CD14-positive monocyte (primary cell): ENCODE results near the gene SMR3B. TPM values are rescaled to one million over a fixed set of nuclear protein-coding genes. Genes with fewer than 3 reads are reported as not detected.

Source experiments
- DNase-seq, 3 donors: peaks; one replicate each; pipeline ENCODE4 v3.0.0-alpha.2; 2011 to 2022
- H2AFZ ChIP-seq: 2 replicates; pipeline ENCODE4 v1.6.0; 2012; ENCODE audit warnings: mild to moderate bottlenecking, low read depth, low read length, inconsistent platforms; ENCODE audit not compliant: insufficient read depth, poor library complexity, severe bottlenecking
- H3K27ac ChIP-seq, 2 donors: 1 replicate in 1 of 2; 2 replicates in 1 of 2; pipeline ENCODE4 v1.5.1; 2012 to 2013; ENCODE audit warnings: low read length in 2 of 2, control low read depth in 1 of 2, inconsistent platforms in 1 of 2, low read depth in 1 of 2, mild to moderate bottlenecking in 1 of 2
- H3K27me3 ChIP-seq, 2 donors: one replicate each; pipeline versions ENCODE4 v1.6.0 to v1.6.1; 2011 to 2013; ENCODE audit warnings: low read length in 2 of 2; ENCODE audit not compliant: control insufficient read depth in 2 of 2, insufficient read depth in 2 of 2
- H3K36me3 ChIP-seq, 2 donors: replicated peaks in 1 of 2; 1 replicate in 1 of 2; 2 replicates in 1 of 2; pipeline versions ENCODE4 v1.5.1 to v1.6.1; 2012 to 2013; ENCODE audit warnings: low read length in 2 of 2, control low read depth in 1 of 2, inconsistent platforms in 1 of 2, mild to moderate bottlenecking in 1 of 2; ENCODE audit not compliant: insufficient read depth in 2 of 2, control insufficient read depth in 1 of 2
- H3K4me1 ChIP-seq, 2 donors: 1 replicate in 1 of 2; 2 replicates in 1 of 2; pipeline versions ENCODE4 v1.5.1 to v1.6.1; 2012 to 2013; ENCODE audit warnings: low read length in 2 of 2, control low read depth in 1 of 2, inconsistent platforms in 1 of 2, mild to moderate bottlenecking in 1 of 2, moderate library complexity in 1 of 2; ENCODE audit not compliant: insufficient read depth in 2 of 2, control insufficient read depth in 1 of 2
- H3K4me2 ChIP-seq: replicated peaks from 2 replicates; pipeline ENCODE3; 2012; ENCODE audit warnings: low read length, moderate library complexity, mild to moderate bottlenecking; ENCODE audit not compliant: poor library complexity, severe bottlenecking; ENCODE audit errors: extremely low read depth
- H3K4me3 ChIP-seq, 3 experiments: fragments of 200-600 bp in 1 of 3; sonication (generic) in 1 of 3; replicated peaks in 1 of 3; 1 replicate in 2 of 3; 2 replicates in 1 of 3; pipeline ENCODE4 v1.5.1; 2011 to 2013; ENCODE audit warnings: low read length in 3 of 3, mild to moderate bottlenecking in 3 of 3, control low read depth in 2 of 3, low read depth in 2 of 3, inconsistent platforms in 1 of 3, moderate library complexity in 1 of 3
- H3K79me2 ChIP-seq: 2 replicates; pipeline ENCODE4 v1.6.0; 2012; ENCODE audit warnings: mild to moderate bottlenecking, control low read depth, inconsistent platforms, low read length, moderate library complexity; ENCODE audit not compliant: insufficient read depth
- H3K9ac ChIP-seq: 2 replicates; pipeline ENCODE4 v1.6.0; 2017; ENCODE audit warnings: low read length, mild to moderate bottlenecking; ENCODE audit not compliant: insufficient read depth, poor library complexity, severe bottlenecking
- H3K9me3 ChIP-seq, 2 donors: replicated peaks in 1 of 2; 1 replicate in 1 of 2; 2 replicates in 1 of 2; pipeline versions ENCODE4 v1.5.1 to v1.6.1; 2012 to 2013; ENCODE audit warnings: low read length in 2 of 2, control low read depth in 1 of 2; ENCODE audit not compliant: control insufficient read depth in 1 of 2, insufficient read depth in 1 of 2
- H4K20me1 ChIP-seq: 2 replicates; pipeline ENCODE4 v1.6.0; 2012; ENCODE audit warnings: mild to moderate bottlenecking, low read length, control low read depth, moderate library complexity; ENCODE audit not compliant: insufficient read depth
- H3K27ac Mint-ChIP-seq, 7 donors: one replicate each; pipeline ENCODE4 v1.8.0; 2020; ENCODE audit warnings: mild to moderate bottlenecking in 7 of 7, mixed read lengths in 7 of 7, moderate library complexity in 6 of 7, inconsistent platforms in 2 of 7
- H3K27me3 Mint-ChIP-seq, 3 donors: one replicate each; pipeline ENCODE4 v1.8.0; 2021 to 2022; ENCODE audit warnings: low read depth in 3 of 3, mild to moderate bottlenecking in 3 of 3, mixed read lengths in 3 of 3, moderate library complexity in 3 of 3, inconsistent platforms in 1 of 3
- H3K36me3 Mint-ChIP-seq, 2 donors: one replicate each; pipeline ENCODE4 v1.8.0; 2020; ENCODE audit warnings: mixed read lengths in 2 of 2, inconsistent platforms in 1 of 2, mild to moderate bottlenecking in 1 of 2
- H3K4me1 Mint-ChIP-seq: one replicate; pipeline ENCODE4 v1.8.0; 2020; ENCODE audit warnings: mild to moderate bottlenecking, mixed read lengths
- H3K4me3 Mint-ChIP-seq, 2 donors: one replicate each; pipeline ENCODE4 v1.8.0; 2020; ENCODE audit warnings: mild to moderate bottlenecking in 2 of 2, mixed read lengths in 2 of 2, moderate library complexity in 1 of 2
- H3K9me3 Mint-ChIP-seq, 7 donors: one replicate each; pipeline ENCODE4 v1.8.0; 2020 to 2022; ENCODE audit warnings: mixed read lengths in 7 of 7, mild to moderate bottlenecking in 6 of 7, moderate library complexity in 6 of 7, inconsistent platforms in 2 of 7
- WGBS: methylation state at CpG from one replicate; pipeline ENCODE4 v1.1.5; 2013; ENCODE audit warnings: missing lambda C conversion rate; ENCODE audit not compliant: insufficient coverage; 5-methylcytosine and 5-hydroxymethylcytosine counted together
- intact Hi-C, 2 donors: fragments of 100-400 bp; cut with micrococcal nuclease; formaldehyde crosslinking; loops; one replicate each; pipeline versions ENCODE4 v1.15.0 to v1.15.1; 2023
- polyA plus RNA-seq, 3 donors: library from polyadenylated mRNA; depleted of rRNA in 1 of 3; unstranded in 2 of 3; stranded (reverse) in 1 of 3; fragments of 300-500 nt in 2 of 3; fragments of >200 nt in 1 of 3; fragmentation: Illumina TruSeq in 2 of 3; gene quantifications; 1 replicate in 2 of 3; 2 replicates in 1 of 3; pipeline ENCODE4 v1.2.3, GENCODE V29; 2012 to 2021
- TF ChIP-seq, protein P1 (sequence below): fragments of 200-600 bp; IDR thresholded peaks from one replicate; pipeline ENCODE4 v1.8.0; 2022; ENCODE audit warnings: antibody characterized with exemption, mild to moderate bottlenecking

The SMR3B gene
- polyA plus RNA-seq, 3 donors, result not detected

DNA sequence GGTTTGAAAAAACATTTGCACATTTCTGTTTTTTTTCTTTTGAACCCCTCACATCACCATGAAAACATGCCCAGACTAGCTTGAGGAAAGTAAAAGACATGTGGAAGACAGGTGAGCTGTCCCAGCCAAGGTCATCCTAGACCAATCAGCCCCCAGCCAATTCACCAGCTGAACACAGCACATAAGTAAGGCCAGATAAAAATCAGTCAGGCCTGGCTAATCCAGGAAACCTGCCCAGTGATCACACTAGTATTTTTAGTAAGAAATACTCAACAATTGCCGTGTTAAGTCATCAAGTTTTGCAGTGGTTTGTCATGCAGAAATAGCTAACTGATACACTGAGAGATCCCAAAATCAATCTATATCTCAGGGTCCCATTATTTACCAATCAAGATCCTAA is 26.7 kb upstream of the SMR3B start:
- no CpG with 5 or more reads among the region's 1 CpG for WGBS
- no peaks in the 10 kb centered on the region for H4K20me1 ChIP-seq
- no peak overlapping the region for H3K27ac ChIP-seq
- no peaks in the 10 kb centered on the region for H3K27me3 ChIP-seq
- H3K36me3 ChIP-seq, result no peaks in the 10 kb centered on the region
- H3K9me3 Mint-ChIP-seq, result no peaks in the 10 kb centered on the region
- H3K4me1 ChIP-seq, result no peaks in the 10 kb centered on the region
- DNase-seq, result no peak
- H3K4me3 Mint-ChIP-seq, result no peak overlapping the region
- H2AFZ ChIP-seq, result no peak overlapping the region
- H3K4me2 ChIP-seq, result no peak overlapping the region
- H3K27ac Mint-ChIP-seq, result no peak overlapping the region
- no peaks in the 10 kb centered on the region for H3K4me1 Mint-ChIP-seq
- peaks cover 0 to 3% (median 0%) of the 10 kb centered on the region in 3 donors for H3K27me3 Mint-ChIP-seq
- no peak overlapping the region for H3K9ac ChIP-seq
- no peaks in the 10 kb centered on the region for H3K9me3 ChIP-seq
- H3K36me3 Mint-ChIP-seq, result no peaks in the 10 kb centered on the region
- TF ChIP-seq, protein P1, sequence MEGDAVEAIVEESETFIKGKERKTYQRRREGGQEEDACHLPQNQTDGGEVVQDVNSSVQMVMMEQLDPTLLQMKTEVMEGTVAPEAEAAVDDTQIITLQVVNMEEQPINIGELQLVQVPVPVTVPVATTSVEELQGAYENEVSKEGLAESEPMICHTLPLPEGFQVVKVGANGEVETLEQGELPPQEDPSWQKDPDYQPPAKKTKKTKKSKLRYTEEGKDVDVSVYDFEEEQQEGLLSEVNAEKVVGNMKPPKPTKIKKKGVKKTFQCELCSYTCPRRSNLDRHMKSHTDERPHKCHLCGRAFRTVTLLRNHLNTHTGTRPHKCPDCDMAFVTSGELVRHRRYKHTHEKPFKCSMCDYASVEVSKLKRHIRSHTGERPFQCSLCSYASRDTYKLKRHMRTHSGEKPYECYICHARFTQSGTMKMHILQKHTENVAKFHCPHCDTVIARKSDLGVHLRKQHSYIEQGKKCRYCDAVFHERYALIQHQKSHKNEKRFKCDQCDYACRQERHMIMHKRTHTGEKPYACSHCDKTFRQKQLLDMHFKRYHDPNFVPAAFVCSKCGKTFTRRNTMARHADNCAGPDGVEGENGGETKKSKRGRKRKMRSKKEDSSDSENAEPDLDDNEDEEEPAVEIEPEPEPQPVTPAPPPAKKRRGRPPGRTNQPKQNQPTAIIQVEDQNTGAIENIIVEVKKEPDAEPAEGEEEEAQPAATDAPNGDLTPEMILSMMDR, result no peak
- H3K79me2 ChIP-seq, result no peaks in the 10 kb centered on the region
- intact Hi-C loops, result no loop called here
- H3K4me3 ChIP-seq, result no peak overlapping the region

DNA sequence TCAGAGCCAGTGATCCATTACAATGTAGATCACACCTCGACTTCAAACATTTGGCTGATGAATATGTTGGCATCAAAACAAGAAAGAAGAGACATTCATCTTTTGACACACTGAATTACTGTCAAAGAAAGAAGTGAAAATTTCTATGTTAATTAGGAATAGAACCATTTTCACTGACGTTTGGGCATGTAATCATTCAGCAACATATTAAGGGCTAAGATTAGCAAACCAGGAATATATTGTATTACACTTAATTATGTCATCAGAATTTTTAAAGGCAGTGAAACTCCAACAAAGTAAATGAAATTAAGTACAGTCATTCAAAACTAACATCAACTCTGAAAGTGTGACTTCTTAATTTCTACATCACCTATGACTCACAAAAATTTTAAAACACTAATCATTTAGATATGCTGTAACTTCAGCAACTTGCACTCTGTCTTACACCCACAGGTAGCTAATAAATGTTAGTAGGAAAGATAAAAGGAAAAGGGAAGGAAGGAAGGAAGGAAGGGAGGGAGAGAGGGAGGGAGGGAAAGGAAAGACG is 23.7 kb upstream of the SMR3B start:
- no peaks in the 10 kb centered on the region for H3K27me3 ChIP-seq
- H3K9me3 ChIP-seq, result no peaks in the 10 kb centered on the region
- no peak overlapping the region for H3K27ac Mint-ChIP-seq
- no peak overlapping the region for H3K9ac ChIP-seq
- DNase-seq, result no peak
- no peaks in the 10 kb centered on the region for H3K36me3 ChIP-seq
- H3K9me3 Mint-ChIP-seq, result no peaks in the 10 kb centered on the region
- no peaks in the 10 kb centered on the region for H3K4me1 Mint-ChIP-seq
- H3K4me1 ChIP-seq, result no peaks in the 10 kb centered on the region
- H3K4me2 ChIP-seq, result no peak overlapping the region
- intact Hi-C loops, result no loop called here
- no peaks in the 10 kb centered on the region for H4K20me1 ChIP-seq
- H3K79me2 ChIP-seq, result no peaks in the 10 kb centered on the region
- no peak overlapping the region for H3K4me3 ChIP-seq
- no peak overlapping the region for H3K4me3 Mint-ChIP-seq
- no peak overlapping the region for H2AFZ ChIP-seq
- H3K36me3 Mint-ChIP-seq, result no peaks in the 10 kb centered on the region
- H3K27me3 Mint-ChIP-seq, result no peaks in the 10 kb centered on the region
- TF ChIP-seq, protein P1, result no peak
- no peak overlapping the region for H3K27ac ChIP-seq
- WGBS, result no CpG with 5 or more reads among the region's 3 CpGs
